KOPT-K1 (cell line): ENCODE results near the gene COG5.
A peak's percentile ranks its signal among the peaks of the same experiment; 100 is the strongest.

Experiments used
- H3K27ac ChIP-seq: fragments of 200-600 bp; sonication (generic); 2 replicates; pipeline ENCODE4 v1.5.1; 2016; ENCODE audit warnings: antibody characterized with exemption, mild to moderate bottlenecking, low read depth, low read length; ENCODE audit not compliant: poor library complexity, severe bottlenecking
- H3K36me3 ChIP-seq: fragments of 200-600 bp; sonication (generic); 2 replicates; pipeline ENCODE4 v1.5.1; 2017; ENCODE audit warnings: antibody characterized with exemption, mild to moderate bottlenecking, low read length, moderate library complexity; ENCODE audit not compliant: insufficient read depth
- H3K9me3 ChIP-seq: fragments of 200-600 bp; sonication (generic); 2 replicates; pipeline ENCODE4 v1.5.1; 2017; ENCODE audit warnings: antibody characterized with exemption, low read length, mild to moderate bottlenecking; ENCODE audit not compliant: insufficient read depth, poor library complexity, severe bottlenecking

The COG5 gene

DNA sequence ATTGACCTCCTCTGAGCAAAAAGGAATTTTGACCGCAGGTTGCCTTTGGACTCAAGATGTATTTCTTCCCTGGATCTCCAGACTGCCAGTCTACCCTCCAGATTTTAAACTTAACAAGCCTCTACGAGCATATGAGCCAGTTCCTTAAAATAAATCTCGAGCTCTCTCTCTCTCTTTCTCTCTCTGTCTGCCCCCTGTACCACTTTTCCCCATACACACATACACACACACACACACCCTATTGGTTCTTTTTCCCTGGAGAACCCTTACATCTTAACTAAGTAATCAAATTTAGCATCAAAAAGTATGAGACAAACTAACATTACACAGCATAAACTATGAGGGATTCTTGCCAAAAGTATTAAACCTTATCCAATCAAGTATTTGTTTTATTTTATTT, 27.7 kb upstream of the COG5 start:
- Histone ChIP-seq H3K36me3 (peaks cover 27% of the 10 kb centered on the region), H3K27ac (no peak overlapping the region), H3K9me3 (no peaks in the 10 kb centered on the region)

DNA sequence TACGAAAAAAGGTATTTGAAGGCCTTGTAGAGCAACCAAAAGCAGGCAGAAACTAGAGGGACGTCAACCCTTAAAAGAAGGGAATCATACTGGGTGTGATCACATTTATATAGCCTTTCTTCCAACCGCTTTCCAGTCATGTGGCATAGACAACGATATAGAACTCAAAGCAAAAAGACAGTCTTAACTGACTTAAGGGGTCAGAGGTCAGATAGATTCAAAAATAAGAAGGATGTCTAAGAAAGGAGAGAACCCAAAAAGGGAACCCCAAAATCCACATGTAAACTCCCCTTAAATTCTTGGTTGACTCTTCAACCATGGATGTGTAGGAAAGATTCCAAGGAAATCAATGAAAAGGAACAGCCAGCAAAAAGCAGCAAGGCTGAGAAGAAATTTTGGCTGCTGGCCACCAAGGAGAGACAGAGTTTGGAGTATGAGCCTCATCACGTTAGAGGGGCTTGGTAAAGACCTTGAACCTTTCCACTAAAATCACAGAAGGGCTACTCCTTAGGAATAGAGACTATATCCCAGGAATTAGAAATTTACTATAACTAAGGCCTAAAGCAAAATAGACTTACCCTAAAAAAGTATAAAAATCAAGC, 24.9 kb upstream of the COG5 start:
- peaks cover 29% of the 10 kb centered on the region for H3K36me3 ChIP-seq
- H3K27ac ChIP-seq = no peak overlapping the region
- H3K9me3 ChIP-seq = no peaks in the 10 kb centered on the region

DNA sequence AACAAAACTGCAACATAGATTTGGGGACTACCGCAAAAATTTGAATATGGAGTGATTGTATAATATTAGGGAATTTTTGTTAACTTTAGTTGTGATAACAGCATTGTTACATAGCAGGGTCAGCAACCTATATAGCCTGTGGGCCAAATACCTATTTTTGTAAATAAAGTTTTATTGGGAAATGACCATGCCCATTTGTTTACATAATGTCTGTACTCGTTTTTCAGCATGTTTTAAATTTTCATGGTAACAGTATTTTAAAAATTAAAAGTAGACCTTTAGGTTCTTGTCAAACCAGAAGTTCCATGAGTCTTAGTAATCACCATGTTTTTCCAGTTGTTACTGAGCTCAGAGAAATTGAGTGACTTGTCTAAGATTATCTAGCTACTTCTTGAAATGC, 21.0 kb upstream of the COG5 start:
- Histone ChIP-seq H3K9me3 (no peaks in the 10 kb centered on the region), H3K27ac (no peak overlapping the region), H3K36me3 (peaks cover 28% of the 10 kb centered on the region)

DNA sequence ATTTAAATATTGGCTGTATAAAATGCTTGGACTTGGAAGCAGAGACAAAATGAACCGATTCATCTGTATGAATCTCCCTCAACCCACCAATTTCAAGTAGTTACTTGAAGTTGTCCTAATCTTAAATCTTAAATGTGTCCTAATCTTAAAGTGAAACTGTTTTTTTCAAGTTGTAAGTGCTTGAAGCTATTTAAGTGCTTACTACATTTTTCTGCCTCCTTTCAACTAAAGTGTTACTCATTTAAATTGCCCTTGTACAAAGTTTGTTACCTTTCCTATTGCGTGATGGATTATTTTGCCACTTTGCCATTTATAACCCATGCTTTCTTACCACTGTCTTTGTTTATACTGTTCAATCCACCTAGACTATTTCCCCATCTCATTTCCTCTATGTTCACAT, 19.2 kb upstream of the COG5 start:
- no peak overlapping the region for H3K27ac ChIP-seq
- no peaks in the 10 kb centered on the region for H3K9me3 ChIP-seq
- peaks cover 28% of the 10 kb centered on the region for H3K36me3 ChIP-seq

DNA sequence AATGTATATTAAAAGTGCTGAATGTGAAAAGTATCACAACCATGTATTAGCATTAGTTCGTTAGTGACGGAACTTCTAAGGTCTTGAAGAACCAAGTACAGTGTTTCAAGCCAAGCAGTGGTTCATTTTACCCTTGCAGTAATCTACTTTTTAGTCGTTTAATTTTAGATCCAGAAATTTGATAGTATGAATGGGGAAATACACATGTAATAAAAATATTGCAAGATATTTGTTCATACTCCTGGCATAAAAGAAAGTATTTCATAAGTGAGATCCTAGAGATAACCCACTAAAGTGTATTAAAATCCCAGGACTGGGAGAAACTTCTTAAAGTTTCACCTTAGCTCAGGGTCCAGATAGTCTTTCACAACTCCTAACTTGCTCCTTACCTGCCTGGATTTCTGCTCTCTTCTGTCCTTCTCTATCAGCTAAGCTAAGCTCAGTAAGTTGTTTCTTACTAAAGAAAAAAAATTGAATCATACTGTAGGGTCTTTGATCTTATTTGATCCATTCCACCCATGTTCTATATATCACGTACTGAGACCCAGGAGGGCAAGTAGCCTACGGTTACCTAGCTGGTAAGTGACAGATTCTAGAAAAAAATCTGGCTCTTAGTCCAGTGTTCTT, 17.8 kb upstream of the COG5 start:
- no peaks in the 10 kb centered on the region for H3K9me3 ChIP-seq
- no peak overlapping the region for H3K27ac ChIP-seq
- H3K36me3 ChIP-seq = peaks cover 33% of the 10 kb centered on the region

DNA sequence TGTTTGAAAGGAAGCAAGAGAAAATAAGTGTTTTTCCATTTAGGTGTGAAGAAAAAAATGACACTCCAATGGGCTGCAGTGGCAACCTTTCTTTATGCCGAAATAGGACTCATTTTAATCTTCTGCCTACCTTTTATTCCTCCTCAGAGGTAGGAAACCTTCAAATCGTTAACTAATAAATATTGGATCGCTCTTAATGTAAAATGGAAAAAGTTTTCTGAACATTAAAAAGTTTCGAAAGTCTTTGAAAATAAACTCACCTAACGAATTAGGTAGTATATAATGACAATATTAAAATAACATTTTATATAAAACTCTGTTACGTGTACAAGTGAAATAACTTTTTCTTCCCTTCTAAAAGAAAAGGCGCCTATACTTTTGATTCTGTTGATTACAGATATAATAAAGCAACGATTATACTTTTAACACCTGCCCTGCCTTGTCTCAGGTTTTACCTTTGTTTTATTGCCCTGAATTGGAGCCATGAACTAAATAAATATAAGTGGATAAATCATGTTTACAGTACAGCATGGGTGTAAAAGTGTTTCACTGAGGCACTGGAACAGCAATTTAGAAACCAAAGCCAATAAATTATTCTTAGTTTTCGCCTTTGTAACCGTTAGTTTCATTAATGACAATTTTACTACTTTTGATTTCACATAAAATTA, 17.1 kb upstream of the COG5 start:
- Histone ChIP-seq H3K9me3 (no peaks in the 10 kb centered on the region), H3K27ac (peak overlapping the region; percentile 61), H3K36me3 (peaks cover 34% of the 10 kb centered on the region)

DNA sequence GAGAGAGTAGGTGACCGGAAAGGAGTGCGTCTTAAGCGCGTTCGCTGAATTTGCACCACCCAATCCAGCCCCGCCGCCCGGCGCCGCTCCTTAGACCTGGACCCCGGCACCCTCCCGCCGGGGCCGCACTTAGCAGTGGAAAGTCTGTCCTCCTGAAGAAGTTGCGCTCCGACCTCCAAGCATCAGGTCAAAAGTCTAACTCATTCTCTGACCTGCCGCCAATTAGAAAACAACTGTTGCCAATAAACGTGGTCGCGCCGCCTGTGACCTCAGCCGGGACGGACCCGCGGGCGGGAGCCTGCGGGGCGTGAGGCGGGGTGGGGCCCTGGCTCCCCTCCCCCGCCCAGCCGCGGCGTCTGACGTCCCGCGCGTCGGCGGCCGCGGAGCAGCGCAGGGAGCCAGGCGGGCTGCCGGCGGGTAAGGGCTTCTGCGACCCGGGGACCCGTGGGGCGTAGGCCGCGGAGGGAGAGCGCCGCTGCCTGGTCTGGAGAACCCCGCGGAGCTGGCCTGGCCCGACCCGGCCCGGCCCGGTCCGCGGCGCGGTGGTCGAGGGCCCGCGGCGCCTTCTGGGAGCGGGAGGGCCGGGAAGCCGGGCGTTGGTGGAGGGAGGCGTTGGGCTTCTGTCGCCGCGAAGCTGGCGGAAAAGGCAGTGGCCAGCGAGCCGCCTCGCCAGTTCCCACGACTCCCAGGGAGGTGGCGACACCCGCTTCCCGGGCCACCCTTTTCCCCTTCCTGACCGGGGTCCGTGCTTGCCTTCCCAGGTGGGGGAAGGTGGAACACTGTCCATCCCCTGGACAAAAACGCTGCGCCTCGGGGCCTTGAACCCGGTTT, 16.4 kb upstream of the COG5 start, which contains the start of gene BCAP29:
TSS of gene BCAP29 (plus strand) at position 362 of the 831 bp plus-strand sequence. CDS start 527 bp downstream, outside the sequence.
- Histone ChIP-seq H3K36me3 (peaks cover 35% of the 10 kb centered on the region), H3K9me3 (no peaks in the 10 kb centered on the region), H3K27ac (peak within 1 kb of the TSS; percentile 61)

DNA sequence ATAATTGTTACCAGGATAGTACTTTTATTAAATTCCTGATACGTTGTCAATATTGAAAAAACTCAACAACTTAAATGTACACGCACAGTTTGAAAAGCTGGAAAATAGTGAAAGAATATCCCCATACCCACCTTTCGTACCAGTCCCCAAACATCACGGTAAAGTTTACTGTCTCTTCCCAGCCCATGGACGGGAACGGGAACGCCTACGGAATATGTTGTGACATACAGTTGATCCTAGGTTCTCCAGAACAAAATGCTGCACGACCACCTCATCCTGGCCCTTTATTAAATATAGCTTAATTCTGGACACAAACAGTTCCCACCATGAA, 15.8 kb upstream of the COG5 start:
- no peaks in the 10 kb centered on the region for H3K9me3 ChIP-seq
- peaks cover 36% of the 10 kb centered on the region for H3K36me3 ChIP-seq
- peak overlapping the region; percentile 61 for H3K27ac ChIP-seq

DNA sequence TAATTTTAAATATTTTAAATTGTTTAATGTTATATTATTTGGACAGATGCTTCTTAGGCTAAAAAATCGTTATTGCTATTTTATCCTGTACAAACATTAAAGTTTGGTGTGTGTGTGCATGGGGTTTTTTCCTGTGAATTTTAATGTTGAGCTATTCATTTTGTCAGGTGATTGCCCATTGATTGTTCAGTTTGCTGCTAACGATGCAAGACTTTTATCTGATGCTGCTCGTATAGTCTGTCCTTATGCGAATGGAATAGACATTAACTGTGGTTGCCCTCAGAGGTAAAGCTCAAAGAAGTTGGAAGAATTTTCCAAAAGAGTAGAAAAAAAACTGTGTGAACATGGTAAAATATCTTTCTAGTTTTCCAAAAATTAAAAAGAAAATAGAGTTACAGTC, 9.8 kb upstream of the COG5 start:
- no peaks in the 10 kb centered on the region for H3K9me3 ChIP-seq
- H3K27ac ChIP-seq = no peak overlapping the region
- H3K36me3 ChIP-seq = peaks cover 81% of the 10 kb centered on the region

DNA sequence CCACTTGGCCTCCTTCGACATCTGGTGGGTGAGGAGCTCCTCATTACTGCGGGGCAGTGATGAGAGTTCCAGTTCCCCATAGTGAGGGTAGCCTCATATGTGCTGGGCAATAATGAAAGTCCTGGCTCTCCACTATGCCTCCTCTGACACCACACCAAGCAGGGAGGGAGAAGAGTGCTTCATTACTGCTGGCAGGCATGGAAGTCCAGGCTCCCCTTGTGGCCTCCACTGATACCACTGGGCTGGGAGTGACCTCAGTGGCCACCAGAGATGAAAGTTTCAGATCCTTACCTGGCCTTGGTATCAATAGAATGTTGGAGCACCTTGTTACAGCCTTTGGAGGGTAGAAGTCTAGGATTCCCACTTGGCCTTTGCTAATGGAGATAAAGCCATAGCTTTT, 6.6 kb upstream of the COG5 start:
- no peak overlapping the region for H3K27ac ChIP-seq
- H3K9me3 ChIP-seq = no peaks in the 10 kb centered on the region
- peaks cover 76% of the 10 kb centered on the region for H3K36me3 ChIP-seq

DNA sequence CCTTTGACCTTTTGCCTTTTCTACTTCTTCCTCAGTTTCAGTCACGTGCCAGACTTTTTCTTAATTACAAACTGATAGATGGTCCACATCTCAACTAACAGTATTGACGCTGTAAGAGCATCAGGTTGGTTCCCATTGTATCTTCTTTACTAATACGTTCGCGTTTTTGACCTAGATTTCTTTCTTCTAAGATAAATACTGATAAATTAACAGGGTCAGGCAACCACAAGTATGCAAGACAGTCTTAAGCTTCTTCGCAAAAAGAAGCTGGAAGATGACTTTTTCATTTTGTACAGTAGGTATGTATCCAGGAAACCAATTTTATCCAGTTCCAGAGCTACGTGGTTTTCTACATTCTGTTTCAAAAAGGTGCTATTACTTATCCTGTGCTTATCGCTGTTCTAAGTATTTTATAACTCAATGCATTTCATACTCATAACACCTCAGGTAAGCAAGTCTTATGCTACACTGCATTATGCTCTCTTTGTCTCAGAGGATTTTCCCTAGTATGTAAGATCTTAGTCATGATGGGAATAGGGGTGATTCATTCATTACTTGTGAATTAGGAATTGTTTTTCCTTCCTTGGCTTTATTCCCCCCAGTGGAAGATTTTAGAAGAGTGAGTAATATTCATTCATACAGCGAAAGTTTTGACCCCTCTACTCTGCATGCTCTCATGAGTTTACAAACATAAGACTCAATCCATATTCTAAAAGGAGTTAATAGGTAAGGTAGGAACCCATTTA, 1.0 kb upstream of the COG5 start:
- H3K9me3 ChIP-seq = no peaks in the 10 kb centered on the region
- peak overlapping the region; percentile 82 for H3K27ac ChIP-seq
- H3K36me3 ChIP-seq = peaks cover 25% of the 10 kb centered on the region

DNA sequence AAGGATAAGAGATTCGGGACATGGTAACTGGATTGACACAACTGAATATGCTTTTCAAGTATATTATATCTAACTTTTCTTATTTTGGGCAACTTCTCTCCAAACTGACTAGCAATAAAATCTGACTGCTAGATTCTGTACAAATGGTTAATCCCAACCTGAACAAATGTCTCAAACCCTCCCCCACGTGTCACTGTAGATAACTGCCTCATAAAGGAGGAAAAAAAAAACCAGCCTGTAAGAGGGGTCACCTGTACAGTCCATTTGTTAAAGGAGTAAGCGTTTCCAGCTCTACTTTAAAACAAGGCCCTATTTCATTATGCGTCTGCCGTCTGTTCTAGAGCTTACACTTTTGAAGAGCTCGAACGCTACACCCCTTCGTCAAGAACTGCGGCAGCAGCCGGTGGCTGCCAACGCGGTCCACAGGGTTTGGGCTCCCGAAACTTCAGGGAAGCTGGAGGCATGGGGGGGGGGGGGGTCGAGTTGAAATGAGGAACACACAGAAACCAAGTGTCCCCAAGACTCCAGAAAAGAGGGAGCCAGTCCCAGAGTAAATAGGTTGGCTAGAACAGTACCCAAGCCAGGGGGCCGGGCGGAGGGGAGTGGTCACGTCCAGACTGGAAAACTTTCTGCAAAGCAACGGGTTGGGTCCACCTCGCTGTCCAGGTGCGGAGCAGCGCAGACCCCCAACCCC, 492 bp downstream of the COG5 start:
- Histone ChIP-seq H3K27ac (peak overlapping the region; percentile 82), H3K9me3 (no peaks in the 10 kb centered on the region), H3K36me3 (peaks cover 15% of the 10 kb centered on the region)

DNA sequence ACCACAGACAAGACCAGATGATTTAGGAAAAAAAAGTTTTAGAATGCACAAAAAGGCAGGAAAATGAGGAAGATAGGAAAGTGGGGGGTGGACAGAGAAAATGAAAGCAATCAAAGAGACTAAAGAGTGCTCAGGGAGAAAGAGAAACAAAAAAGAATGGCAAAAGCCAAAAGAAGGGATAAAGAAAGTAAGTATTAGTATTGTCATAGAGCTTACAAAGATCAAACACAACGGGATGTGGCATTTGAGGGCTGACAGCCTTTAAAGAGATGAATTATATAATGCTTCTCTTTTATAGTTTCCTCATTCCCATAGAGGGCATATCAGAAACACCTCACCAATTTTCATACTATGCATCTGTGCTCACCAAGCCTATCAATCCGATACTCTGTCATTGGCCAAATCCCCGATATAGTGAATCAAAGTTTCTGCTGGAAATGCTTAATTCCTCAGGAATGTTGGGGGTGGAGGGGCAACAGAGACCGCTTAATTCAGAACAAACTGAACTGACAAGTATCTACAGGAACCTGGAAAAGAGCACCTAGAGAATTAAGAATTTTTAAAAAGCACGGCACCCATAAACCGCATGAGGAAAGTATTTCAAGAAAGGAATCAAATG, 2.7 kb downstream of the COG5 start:
- no peaks in the 10 kb centered on the region for H3K9me3 ChIP-seq
- H3K36me3 ChIP-seq = peaks cover 23% of the 10 kb centered on the region
- H3K27ac ChIP-seq = no peak overlapping the region

DNA sequence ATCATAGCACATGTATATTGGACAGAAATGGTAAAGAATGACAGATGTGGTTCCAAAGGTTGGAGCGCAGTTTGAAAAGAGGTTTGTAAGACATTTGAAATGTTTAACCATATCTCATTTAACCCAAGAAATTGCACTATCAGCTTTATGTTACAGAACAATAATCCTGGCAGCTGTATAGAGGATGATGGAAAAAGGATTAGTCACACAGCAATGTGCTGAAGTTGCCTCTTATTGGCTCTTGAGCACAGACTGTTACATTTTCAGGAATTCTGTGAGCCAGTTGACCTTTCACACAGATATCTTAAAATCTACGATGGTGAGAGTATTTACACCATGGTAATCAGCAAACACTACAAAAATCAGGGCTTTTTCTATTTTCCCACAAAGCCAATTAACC, 3.9 kb downstream of the COG5 start:
- H3K36me3 ChIP-seq = peaks cover 34% of the 10 kb centered on the region
- no peak overlapping the region for H3K27ac ChIP-seq
- no peaks in the 10 kb centered on the region for H3K9me3 ChIP-seq
